Activated naive CD4-positive, alpha-beta T cell treated with anti-CD3 and anti-CD28 coated beads, Interleukin-2, amount 10 ng/mL, durations not matched to agents 7 days and 5 days (primary cell): Measurements from ENCODE around the gene SPACDR.

Experiments
- CTCF ChIA-PET: fragments of 350-600 bp; sonication (Branson Sonifier 250); formaldehyde crosslinking; loops from one replicate; lab custom pipeline; 2021; ENCODE audit warnings: antibody characterized with exemption; lab: Charles Lee
- DNase-seq: peaks from one replicate; pipeline ENCODE4 v3.0.0-alpha.2; 2020
- H3K27ac Mint-ChIP-seq: one replicate; pipeline ENCODE4 v1.8.0; 2021; ENCODE audit warnings: mild to moderate bottlenecking, moderate library complexity, mixed read lengths
- H3K27me3 Mint-ChIP-seq: one replicate; pipeline ENCODE4 v1.8.0; 2021; ENCODE audit warnings: mild to moderate bottlenecking, mixed read lengths
- H3K36me3 Mint-ChIP-seq: one replicate; pipeline ENCODE4 v1.8.0; 2021; ENCODE audit warnings: mixed read lengths
- H3K4me1 Mint-ChIP-seq: one replicate; pipeline ENCODE4 v1.8.0; 2021; ENCODE audit warnings: mixed read lengths
- H3K4me3 Mint-ChIP-seq: one replicate; pipeline ENCODE4 v1.8.0; 2021; ENCODE audit warnings: mild to moderate bottlenecking, moderate library complexity, mixed read lengths
- H3K9me3 Mint-ChIP-seq: one replicate; pipeline ENCODE4 v1.8.0; 2021; ENCODE audit warnings: mixed read lengths

The SPACDR gene

DNA sequence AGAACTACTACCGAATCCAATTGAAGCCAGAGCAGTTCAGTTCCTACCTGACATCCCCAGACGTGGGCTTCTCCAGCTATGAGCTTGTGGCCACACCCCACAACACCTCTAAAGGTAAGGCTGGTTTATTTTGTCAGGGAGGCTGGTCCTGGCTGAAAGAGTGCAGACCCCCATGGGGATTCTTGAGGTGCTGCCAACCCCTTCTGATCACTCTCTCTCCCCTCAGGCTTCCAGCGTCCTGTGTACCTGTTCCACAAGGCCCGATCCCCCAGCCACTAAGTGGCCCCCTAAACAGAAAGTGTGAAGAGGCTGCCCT, 30.8 kb downstream of the SPACDR start:
- H3K27ac Mint-ChIP-seq, result peak overlapping the region; percentile 94
- CTCF ChIA-PET, result interaction anchor here (0.9 kb wide), 1 partner anchor 50 kb away, joined by 4 read pairs; no protein-coding TSS in a partner anchor

DNA sequence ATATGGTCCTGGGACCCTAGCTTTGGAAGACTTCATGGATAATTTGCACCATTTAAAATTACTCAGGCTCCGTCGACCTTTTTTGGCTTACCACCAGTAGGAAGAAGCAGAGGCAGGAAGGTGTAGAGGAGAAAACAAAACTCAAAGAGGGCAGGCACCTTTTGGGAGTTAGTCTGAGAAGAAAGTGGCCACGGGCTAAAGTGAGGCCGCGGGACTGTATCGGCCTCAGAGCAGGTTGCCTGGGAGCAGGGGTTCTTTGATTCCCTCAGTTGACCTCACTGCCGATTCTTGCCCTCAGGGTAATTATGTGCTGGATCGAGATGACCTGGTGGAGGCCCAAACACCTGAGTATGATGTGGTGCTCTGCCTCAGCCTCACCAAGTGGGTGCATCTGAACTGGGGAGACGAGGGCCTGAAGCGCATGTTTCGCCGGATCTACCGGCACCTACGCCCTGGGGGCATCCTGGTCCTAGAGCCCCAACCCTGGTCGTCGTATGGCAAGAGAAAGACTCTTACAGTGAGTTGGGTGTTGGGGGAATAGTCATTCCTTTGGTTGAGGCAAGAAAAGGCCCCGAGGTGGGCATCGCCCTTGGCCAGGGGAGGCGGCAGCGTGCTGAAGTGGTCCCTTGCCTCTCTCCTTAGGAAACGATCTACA, 31.3 kb downstream of the SPACDR start:
- no peaks in the 10 kb centered on the region for H3K9me3 Mint-ChIP-seq
- peak overlapping the region; percentile 61 for H3K4me3 Mint-ChIP-seq
- peaks cover 60% of the 10 kb centered on the region for H3K36me3 Mint-ChIP-seq
- peak overlapping the region; percentile 94 for H3K27ac Mint-ChIP-seq
- H3K27me3 Mint-ChIP-seq, result peaks cover 19% of the 10 kb centered on the region
- DNase-seq, result no peak
- peaks cover 61% of the 10 kb centered on the region for H3K4me1 Mint-ChIP-seq
- CTCF ChIA-PET, result no interaction called here

More for the DNA sequence above, 30.8 kb downstream of the SPACDR start:
- Mint-ChIP-seq H3K27me3 (peaks cover 14% of the 10 kb centered on the region), H3K36me3 (peaks cover 56% of the 10 kb centered on the region), H3K4me1 (peaks cover 58% of the 10 kb centered on the region), H3K9me3 (no peaks in the 10 kb centered on the region), H3K4me3 (peak overlapping the region; percentile 88)
- DNase-seq, result no peak

DNA sequence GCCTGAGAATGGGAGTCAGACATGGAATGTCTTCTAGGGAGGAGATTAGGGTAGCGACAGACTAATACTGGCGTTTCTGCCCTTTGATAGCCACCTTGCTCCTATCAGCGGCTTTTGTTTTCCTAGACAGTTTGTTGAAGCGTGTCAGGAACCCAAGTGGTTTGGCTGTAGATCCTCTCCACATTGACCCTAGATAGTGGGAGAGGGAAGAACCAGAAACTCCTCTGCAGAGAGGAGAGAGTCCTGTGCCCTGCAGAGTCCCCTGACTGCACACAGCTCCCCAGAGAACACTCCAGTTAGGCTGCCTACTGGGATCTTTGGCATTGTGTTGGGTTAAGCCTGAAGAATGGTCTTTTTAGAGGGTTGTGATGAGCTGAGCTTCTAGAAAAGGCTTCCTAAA, 32.0 kb downstream of the SPACDR start:
- Mint-ChIP-seq H3K4me1 (peaks cover 63% of the 10 kb centered on the region), H3K9me3 (no peaks in the 10 kb centered on the region), H3K27me3 (peaks cover 23% of the 10 kb centered on the region), H3K27ac (peak overlapping the region; percentile 94), H3K4me3 (peak overlapping the region; percentile 61), H3K36me3 (peaks cover 60% of the 10 kb centered on the region)
- no peak for DNase-seq
- CTCF ChIA-PET, result no interaction called here

DNA sequence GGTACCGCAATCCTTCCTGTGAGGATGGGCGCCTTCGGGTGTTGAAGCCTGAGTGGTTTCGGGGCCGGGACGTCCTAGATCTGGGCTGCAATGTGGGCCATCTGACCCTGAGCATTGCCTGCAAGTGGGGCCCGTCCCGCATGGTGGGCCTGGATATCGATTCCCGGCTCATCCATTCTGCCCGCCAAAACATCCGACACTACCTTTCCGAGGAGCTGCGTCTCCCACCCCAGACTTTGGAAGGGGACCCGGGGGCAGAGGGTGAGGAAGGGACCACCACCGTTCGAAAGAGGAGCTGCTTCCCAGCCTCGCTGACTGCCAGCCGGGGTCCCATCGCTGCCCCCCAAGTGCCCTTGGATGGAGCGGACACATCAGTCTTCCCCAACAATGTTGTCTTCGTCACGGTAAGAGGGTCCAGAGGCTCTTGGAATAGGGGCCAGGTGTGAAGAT, 32.7 kb downstream of the SPACDR start:
- Mint-ChIP-seq H3K27me3 (peaks cover 23% of the 10 kb centered on the region), H3K4me3 (peak overlapping the region; percentile 61), H3K9me3 (no peaks in the 10 kb centered on the region), H3K4me1 (peaks cover 63% of the 10 kb centered on the region), H3K27ac (peak overlapping the region; percentile 94), H3K36me3 (peaks cover 58% of the 10 kb centered on the region)
- CTCF ChIA-PET, result no interaction called here
- no peak for DNase-seq

DNA sequence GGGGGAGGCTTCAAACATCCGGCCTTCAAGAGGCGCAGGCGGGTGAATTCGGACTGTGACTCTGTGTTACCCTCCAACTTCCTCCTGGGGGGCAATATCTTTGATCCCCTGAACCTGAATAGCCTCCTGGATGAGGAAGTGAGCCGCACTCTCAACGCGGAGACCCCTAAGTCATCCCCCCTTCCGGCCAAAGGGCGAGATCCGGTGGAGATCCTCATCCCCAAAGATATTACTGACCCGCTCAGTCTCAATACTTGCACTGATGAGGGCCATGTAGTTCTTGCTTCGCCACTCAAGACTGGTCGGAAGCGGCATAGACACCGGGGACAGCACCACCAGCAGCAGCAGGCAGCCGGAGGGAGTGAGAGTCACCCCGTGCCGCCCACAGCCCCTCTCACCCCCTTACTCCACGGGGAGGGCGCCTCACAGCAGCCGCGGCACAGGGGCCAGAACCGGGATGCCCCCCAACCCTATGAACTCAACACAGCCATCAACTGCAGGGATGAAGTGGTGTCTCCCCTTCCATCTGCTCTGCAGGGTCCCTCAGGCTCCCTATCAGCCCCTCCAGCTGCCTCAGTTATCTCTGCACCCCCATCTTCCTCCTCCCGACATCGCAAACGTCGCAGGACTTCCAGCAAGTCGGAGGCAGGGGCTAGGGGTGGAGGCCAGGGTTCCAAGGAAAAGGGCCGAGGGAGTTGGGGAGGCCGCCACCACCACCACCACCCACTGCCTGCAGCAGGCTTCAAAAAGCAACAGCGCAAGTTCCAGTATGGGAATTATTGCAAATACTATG, 33.4 kb downstream of the SPACDR start:
- H3K9me3 Mint-ChIP-seq, result no peaks in the 10 kb centered on the region
- peak; percentile 51 for DNase-seq
- peaks cover 23% of the 10 kb centered on the region for H3K27me3 Mint-ChIP-seq
- CTCF ChIA-PET, result interaction anchor here (1.1 to 1.5 kb wide), 2 partner anchors 20 to 46 kb away, joined by 3 read pairs; no protein-coding TSS in a partner anchor
- peaks cover 61% of the 10 kb centered on the region for H3K4me1 Mint-ChIP-seq
- peak overlapping the region; percentile 94 for H3K27ac Mint-ChIP-seq
- peaks cover 56% of the 10 kb centered on the region for H3K36me3 Mint-ChIP-seq
- peak overlapping the region; percentile 83 for H3K4me3 Mint-ChIP-seq

DNA sequence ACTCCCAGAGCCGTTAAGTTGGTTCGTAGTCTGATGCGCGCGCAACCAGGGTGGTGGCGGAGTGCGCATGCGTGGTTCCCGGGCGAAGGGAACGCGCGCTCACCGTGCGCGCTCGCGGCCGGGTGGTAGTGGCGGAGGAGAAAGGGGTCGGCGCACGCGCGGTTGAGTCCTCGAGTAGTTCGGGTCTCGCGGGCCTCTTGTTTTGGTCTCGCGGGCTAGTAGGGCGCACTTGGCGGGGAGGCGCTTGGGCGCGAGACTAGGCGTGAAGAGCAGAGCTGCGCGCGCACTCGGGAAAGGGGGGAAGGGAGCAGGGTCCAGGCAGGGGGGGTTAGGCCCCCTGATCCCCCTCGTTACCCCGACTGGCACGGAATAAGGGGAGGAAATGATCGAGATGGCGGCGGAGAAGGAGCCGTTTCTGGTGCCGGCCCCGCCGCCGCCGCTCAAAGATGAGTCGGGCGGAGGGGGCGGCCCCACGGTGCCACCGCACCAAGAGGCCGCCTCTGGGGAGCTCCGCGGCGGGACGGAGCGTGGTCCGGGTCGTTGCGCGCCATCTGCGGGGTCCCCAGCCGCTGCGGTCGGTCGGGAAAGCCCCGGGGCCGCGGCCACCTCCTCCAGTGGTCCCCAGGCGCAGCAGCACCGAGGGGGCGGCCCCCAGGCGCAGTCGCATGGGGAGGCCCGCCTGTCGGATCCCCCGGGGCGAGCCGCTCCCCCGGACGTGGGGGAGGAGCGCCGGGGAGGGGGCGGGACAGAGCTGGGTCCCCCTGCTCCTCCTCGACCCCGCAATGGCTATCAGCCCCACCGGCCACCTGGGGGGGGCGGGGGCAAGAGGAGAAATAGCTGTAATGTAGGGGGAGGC, 34.2 kb downstream of the SPACDR start, which contains the start of gene MEPCE:
MEPCE (plus strand) TSS at position 195 of the 856 bp plus-strand sequence; CDS start at position 383, 188 bp downstream.
- peak within 1 kb of the TSS; percentile 100 for H3K27ac Mint-ChIP-seq
- H3K27me3 Mint-ChIP-seq, result peaks cover 23% of the 10 kb centered on the region
- peak; percentile 97 for DNase-seq
- peaks cover 56% of the 10 kb centered on the region for H3K4me1 Mint-ChIP-seq
- CTCF ChIA-PET, result interaction anchor here (1.1 to 2.0 kb wide), 4 partner anchors 21 to 53 kb away, joined by 3 to 5 read pairs (median 3); no protein-coding TSS in a partner anchor
- H3K36me3 Mint-ChIP-seq, result peaks cover 50% of the 10 kb centered on the region
- H3K4me3 Mint-ChIP-seq, result peak within 1 kb of the TSS; percentile 96
- no peaks in the 10 kb centered on the region for H3K9me3 Mint-ChIP-seq

DNA sequence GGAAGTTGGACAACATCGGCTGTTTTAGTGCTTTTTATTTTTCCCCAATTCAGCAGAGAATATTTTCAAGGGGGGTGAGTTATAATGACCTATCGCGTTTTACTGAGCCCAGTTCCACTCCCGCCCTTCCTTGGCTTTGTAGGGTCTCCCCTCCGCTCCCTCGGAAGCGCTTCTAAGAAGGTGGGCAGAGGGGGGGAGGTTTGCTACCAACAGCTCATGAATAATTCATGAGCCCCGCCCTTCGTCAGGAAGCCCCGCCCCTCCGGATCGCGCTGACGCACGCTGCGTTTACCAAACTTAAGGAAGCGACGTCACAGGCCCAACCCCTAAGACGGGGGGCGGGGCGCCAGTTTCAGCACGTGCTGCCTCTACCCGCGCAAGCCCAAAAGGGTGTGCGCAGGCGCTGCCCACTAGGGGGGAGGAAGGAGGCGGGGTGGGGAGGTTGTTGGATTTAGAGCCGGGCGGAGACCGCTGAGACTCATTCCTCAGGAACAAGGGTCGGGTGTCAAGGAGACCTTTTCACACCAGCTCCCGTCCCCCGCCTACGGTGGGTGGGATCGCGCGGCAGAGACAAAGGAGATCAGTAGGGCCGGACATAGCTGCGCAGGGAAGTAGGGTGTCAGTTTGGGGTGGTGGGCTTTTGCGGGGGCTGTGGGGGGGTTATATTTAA, 35.0 kb downstream of the SPACDR start:
- Mint-ChIP-seq H3K27ac (peak overlapping the region; percentile 100), H3K4me3 (peak overlapping the region; percentile 96), H3K27me3 (peaks cover 23% of the 10 kb centered on the region), H3K36me3 (peaks cover 42% of the 10 kb centered on the region), H3K9me3 (no peaks in the 10 kb centered on the region), H3K4me1 (peaks cover 48% of the 10 kb centered on the region)
- peak; percentile 100 for DNase-seq
- CTCF ChIA-PET, result interaction anchor here (1.1 to 2.0 kb wide), 4 partner anchors 21 to 53 kb away, joined by 3 to 5 read pairs (median 3); no protein-coding TSS in a partner anchor

DNA sequence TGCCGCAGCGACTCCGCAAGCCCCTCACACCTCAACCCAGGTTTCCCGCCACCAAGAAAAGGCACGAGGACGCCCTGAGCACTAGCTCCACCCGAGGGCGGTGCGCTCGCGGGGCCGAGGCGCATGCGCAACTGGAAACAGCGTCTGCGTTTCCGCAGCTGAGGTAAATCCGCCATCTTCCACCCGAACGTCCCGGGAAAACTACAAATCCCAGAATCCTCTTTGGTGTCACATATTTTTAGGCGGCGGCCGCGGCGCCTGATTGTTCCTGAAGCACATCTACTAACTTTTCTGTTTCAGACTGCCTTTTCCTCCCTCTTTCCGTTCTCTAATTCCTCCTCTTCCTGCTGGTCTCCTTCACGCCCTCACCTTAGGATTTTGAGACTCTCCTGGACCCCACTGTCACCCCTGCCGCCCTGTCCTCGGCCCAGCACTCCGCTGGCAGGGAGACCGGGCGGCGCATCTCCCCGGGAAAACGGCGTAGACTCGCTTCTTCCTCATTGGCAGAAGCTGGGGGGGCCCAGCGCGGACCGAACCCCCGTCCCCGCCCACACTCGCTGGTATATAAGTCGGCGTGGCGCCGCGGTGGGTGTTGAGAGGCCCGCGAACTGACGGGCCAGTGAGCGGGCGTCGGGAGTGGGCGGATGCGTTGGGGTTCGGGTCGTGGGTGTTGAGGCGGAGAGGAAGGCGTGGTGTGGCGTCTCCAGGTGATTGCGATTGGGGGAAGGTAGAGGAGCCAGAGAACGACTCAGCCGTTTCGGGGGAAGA, 35.7 kb downstream of the SPACDR start, which contains the start of gene ZCWPW1:
ZCWPW1 (minus strand) TSS at position 505 of the 768 bp plus-strand sequence. CDS start 8,054 bp downstream, outside the sequence.
- Mint-ChIP-seq H3K4me1 (peaks cover 41% of the 10 kb centered on the region), H3K36me3 (peaks cover 35% of the 10 kb centered on the region), H3K4me3 (peak within 1 kb of the TSS; percentile 96), H3K9me3 (no peaks in the 10 kb centered on the region), H3K27me3 (peaks cover 23% of the 10 kb centered on the region), H3K27ac (peak within 1 kb of the TSS; percentile 100)
- DNase-seq, result peak; percentile 97
- CTCF ChIA-PET, result interaction anchor here (0.8 to 2.0 kb wide), 3 partner anchors 20 to 54 kb away, joined by 3 to 5 read pairs (median 3); no protein-coding TSS in a partner anchor

DNA sequence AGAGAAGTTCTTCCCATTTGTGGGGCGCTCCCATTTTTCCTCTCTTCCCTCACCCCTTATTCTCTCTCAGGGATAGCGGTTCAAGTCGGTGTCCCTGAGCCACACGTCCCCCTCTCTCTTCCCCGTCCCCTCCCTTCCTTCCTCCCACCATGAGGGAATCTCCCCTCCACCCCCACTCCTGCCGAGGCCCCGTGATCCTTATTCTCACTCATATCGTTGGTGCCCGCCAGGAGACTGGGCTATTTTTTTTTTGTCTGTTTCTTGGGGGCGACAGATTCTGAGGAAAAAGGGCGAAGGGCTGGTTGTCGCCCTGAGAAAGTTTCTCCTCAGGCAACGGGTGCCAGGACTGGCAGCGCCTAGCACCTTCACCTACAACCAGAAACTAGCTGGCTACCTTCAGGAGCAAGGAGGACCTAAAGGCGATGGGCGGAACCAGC, 36.3 kb downstream of the SPACDR start:
- no peak overlapping the region for H3K4me3 Mint-ChIP-seq
- H3K4me1 Mint-ChIP-seq, result peaks cover 35% of the 10 kb centered on the region
- no peak for DNase-seq
- no peaks in the 10 kb centered on the region for H3K9me3 Mint-ChIP-seq
- H3K27me3 Mint-ChIP-seq, result peaks cover 23% of the 10 kb centered on the region
- peak overlapping the region; percentile 100 for H3K27ac Mint-ChIP-seq
- CTCF ChIA-PET, result interaction anchor here (0.8 to 2.0 kb wide), 2 partner anchors 21 to 55 kb away, joined by 3 to 5 read pairs; no protein-coding TSS in a partner anchor
- peaks cover 29% of the 10 kb centered on the region for H3K36me3 Mint-ChIP-seq

DNA sequence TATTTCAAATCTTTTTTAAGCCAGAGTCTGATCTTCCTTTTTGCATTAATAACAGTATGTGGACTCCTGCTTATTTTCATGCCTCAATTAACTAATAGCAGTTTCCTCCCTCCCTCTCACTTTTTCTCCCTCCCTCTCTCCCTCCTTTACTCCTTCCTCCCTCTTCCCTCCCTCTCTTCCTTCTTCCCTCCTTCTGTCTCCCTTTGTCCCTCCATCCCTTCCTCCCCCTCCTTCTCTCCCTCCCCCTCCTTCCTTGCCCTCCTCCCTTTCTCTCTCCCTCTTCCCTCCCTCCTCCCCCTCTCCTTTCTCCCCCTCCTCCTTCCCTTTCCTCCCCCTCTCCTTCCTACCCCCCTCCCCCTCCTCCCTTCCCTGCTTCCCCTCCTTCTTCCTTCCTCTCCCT, 37.5 kb downstream of the SPACDR start:
- Mint-ChIP-seq H3K9me3 (no peaks in the 10 kb centered on the region), H3K27ac (no peak overlapping the region), H3K36me3 (peaks cover 19% of the 10 kb centered on the region), H3K27me3 (peaks cover 23% of the 10 kb centered on the region), H3K4me3 (no peak overlapping the region), H3K4me1 (peaks cover 22% of the 10 kb centered on the region)
- CTCF ChIA-PET, result no interaction called here
- DNase-seq, result no peak

DNA sequence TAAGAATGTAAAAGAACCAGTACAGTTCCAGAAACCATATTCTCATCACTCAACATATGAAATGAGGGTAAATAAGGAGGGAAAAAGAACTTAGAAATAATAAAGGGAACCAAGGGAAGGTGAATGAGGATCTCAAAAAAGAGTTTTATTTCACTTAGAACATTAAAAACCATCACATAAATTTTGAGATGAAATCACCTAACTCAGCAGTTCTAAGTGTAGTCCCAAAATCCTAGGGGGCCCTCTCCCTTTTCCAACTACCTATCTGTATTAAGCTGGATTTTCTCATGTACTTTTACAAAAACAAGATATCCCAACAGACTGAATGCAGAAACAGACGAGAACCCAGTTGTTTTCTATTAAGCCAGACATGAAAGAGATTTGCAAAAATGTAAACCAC, 38.7 kb downstream of the SPACDR start:
- CTCF ChIA-PET, result interaction anchor here (0.7 kb wide), 1 partner anchor 10 kb away, joined by 3 read pairs; no protein-coding TSS in a partner anchor
- H3K4me1 Mint-ChIP-seq, result peaks cover 10% of the 10 kb centered on the region
- H3K9me3 Mint-ChIP-seq, result no peaks in the 10 kb centered on the region
- H3K27me3 Mint-ChIP-seq, result peaks cover 23% of the 10 kb centered on the region
- H3K4me3 Mint-ChIP-seq, result no peak overlapping the region
- DNase-seq, result no peak
- no peak overlapping the region for H3K27ac Mint-ChIP-seq
- H3K36me3 Mint-ChIP-seq, result peaks cover 12% of the 10 kb centered on the region

DNA sequence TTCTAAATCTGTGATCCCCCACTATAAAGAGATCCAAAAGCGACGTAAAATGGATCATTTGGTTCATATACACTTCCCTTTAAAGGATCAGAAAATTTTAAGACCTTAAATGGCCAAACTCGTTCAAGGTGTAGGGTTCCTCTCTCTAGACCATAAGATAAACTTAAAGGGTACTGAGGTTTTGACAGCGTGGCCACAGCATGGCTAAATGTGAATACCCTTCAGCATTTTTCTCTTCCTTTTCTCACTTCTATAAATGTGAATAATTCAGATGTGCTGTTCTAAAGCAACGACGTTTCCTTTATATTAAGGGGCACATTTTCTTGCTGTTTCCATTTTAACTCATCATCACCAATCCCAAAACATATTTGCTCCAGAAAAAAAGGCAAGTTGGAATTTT, 40.7 kb downstream of the SPACDR start:
- peaks cover 4% of the 10 kb centered on the region for H3K36me3 Mint-ChIP-seq
- CTCF ChIA-PET, result interaction anchor here (1.6 kb wide), 1 partner anchor 16 kb away, joined by 6 read pairs; no protein-coding TSS in a partner anchor
- H3K27ac Mint-ChIP-seq, result no peak overlapping the region
- no peak overlapping the region for H3K4me3 Mint-ChIP-seq
- peaks cover 6% of the 10 kb centered on the region for H3K4me1 Mint-ChIP-seq
- H3K27me3 Mint-ChIP-seq, result peaks cover 14% of the 10 kb centered on the region
- DNase-seq, result no peak
- no peaks in the 10 kb centered on the region for H3K9me3 Mint-ChIP-seq
